ENCODE results near the gene GPER1. TPM values are rescaled to one million over a fixed set of nuclear protein-coding genes. Genes with fewer than 3 reads are reported as not detected.

The GPER1 gene
- total and polyA plus RNA-seq, 2 donors (not counting 3 experiments of a cell fraction or from before 2014, with no cell fraction given), result 0.77 to 2.3 TPM

GRCh38 chr7:1114505-1114904, 26.6 kb downstream of the GPER1 start:
- no peaks in the 10 kb centered on the region for H3K9me1 ChIP-seq (replicated peaks; ENCODE audit: control insufficient read depth, extremely low read depth, insufficient read depth, low read length)
- H3K4me1 ChIP-seq (ENCODE audit: control insufficient read depth, extremely low read depth, insufficient read depth, low read length), result peaks cover 7% of the 10 kb centered on the region
- no peak for FAIRE-seq

More at GRCh38 chr7:1114505-1114904, 26.6 kb downstream of the GPER1 start:
- no peaks in the 10 kb centered on the region for H3K79me2 ChIP-seq (ENCODE audit: control insufficient read depth, insufficient read depth, low read length)
- ChIA-PET POLR2A (no interaction called here), CTCF (interaction anchor here (1.1 to 3.1 kb wide), 3 partner anchors 9 to 28 kb away, joined by 3 to 11 read pairs (median 8); partner anchors contain the start of gene GPER1)
- H3K9ac ChIP-seq (replicated peaks; ENCODE audit: extremely low read depth, insufficient read depth, low read length), result no peak overlapping the region
- no peak overlapping the region for H3K4me2 ChIP-seq (ENCODE audit: insufficient read depth, low read length)
- H4K20me1 ChIP-seq (replicated peaks; ENCODE audit: control insufficient read depth, extremely low read depth, insufficient read depth, low read length), result no peaks in the 10 kb centered on the region
- no peak for DNase-seq (ENCODE audit: low read depth, low spot score)
- no peaks in the 10 kb centered on the region for H3K9me3 ChIP-seq (replicated peaks; ENCODE audit: control insufficient read depth, insufficient read depth, low read length)
- no peak for TF ChIP-seq EZH2 (IDR thresholded peaks at IDR 0.05; ENCODE audit: borderline replicate concordance, low read depth, low read length, severe bottlenecking)
- no peak for TF ChIP-seq GATA2 (IDR thresholded peaks at IDR 0.05; ENCODE audit: insufficient read depth, insufficient read length, low read depth, low read length)
- no peak for TF ChIP-seq POLR2AphosphoS5 (IDR thresholded peaks at IDR 0.05; ENCODE audit: insufficient read depth, low read depth, low read length)
- TF ChIP-seq MAX (IDR thresholded peaks at IDR 0.05; ENCODE audit: insufficient read depth, insufficient read length), result no peak
- TF ChIP-seq MYC (IDR thresholded peaks at IDR 0.05; ENCODE audit: low read depth, low read length), result no peak
- no peak for TF ChIP-seq CTCF (IDR thresholded peaks at IDR 0.05; ENCODE audit: extremely low read depth in 1 of 2, insufficient read depth in 1 of 2, low read depth in 1 of 2, low read length in 2 of 2)
- TF ChIP-seq POLR2A (IDR thresholded peaks at IDR 0.05; ENCODE audit: low read depth, low read length), result no peak
- no peak for TF ChIP-seq JUN (IDR thresholded peaks at IDR 0.05; ENCODE audit: borderline replicate concordance, insufficient read depth, insufficient read length, low read depth)
- TF ChIP-seq FOS (IDR thresholded peaks at IDR 0.05; ENCODE audit: borderline replicate concordance, insufficient read depth, low read length), result no peak
- H3K4me3 ChIP-seq (replicated peaks in 1 of 3; ENCODE audit: insufficient read depth in 1 of 3, low read depth in 1 of 3, low read length in 3 of 3), result no peak overlapping the region
- H3K27me3 ChIP-seq (ENCODE audit: control insufficient read depth in 2 of 2, insufficient read depth in 2 of 2, low read length in 2 of 2), result no peaks in the 10 kb centered on the region
- dilution Hi-C loops (cut with MboI; ENCODE audit: extremely low pct_ligation_motif_present, low sequenced_read_pairs) (no loop called here), intact Hi-C loops (cut with micrococcal nuclease) (no loop called here)
- H3K36me3 ChIP-seq (ENCODE audit: control insufficient read depth in 2 of 2, extremely low read depth in 1 of 2, insufficient read depth in 2 of 2, low read length in 2 of 2), result no peaks in the 10 kb centered on the region
- no peak overlapping the region for H2AFZ ChIP-seq (ENCODE audit: low read depth, low read length)
- no peak overlapping the region for H3K27ac ChIP-seq (ENCODE audit: insufficient read depth, low read depth, low read length)
- BruUV-seq (replicated peaks), result no TSS peak
